Colon (tissue), 2 donors: Measurements from ENCODE around the gene STIP1.
"Not testable (repeated sequence)": the region's sequence is repeated elsewhere in the genome, so short reads cannot be mapped to it uniquely, and the experiment has no call there.

ENCODE experiments used
- FAIRE-seq: peaks from 2 replicates; lab custom pipeline; 2012; peaks lifted over from hg19 to GRCh38; lab: Jason Lieb, UNC
- donor health status: control.
- donor health status: control.

The STIP1 gene

GRCh38 chr11:64238076-64238475 lies 52.1 kb downstream of the STIP1 start:
- no peak for FAIRE-seq

GRCh38 chr11:64238999-64239398 lies 53.0 kb downstream of the STIP1 start:
- no peak for FAIRE-seq

- no peak for FAIRE-seq
Observed at GRCh38 chr11:64239662-64240434, 53.9 kb downstream of the STIP1 start.

- no peak for FAIRE-seq
Observed at GRCh38 chr11:64240435-64241240, 54.7 kb downstream of the STIP1 start, which contains the start of gene FKBP2. TSS of gene FKBP2 (plus strand) at chr11:64241095. CDS start at chr11:64242388, 1,293 bp downstream.

- FAIRE-seq, result no peak
Observed at GRCh38 chr11:64241241-64241490, 55.2 kb downstream of the STIP1 start.

GRCh38 chr11:64241491-64242374 lies 55.8 kb downstream of the STIP1 start:
- FAIRE-seq, result no peak

GRCh38 chr11:64243236-64243854 lies 57.4 kb downstream of the STIP1 start:
- FAIRE-seq, result no peak

- no peak for FAIRE-seq
Observed at GRCh38 chr11:64244107-64244506, 58.1 kb downstream of the STIP1 start.

GRCh38 chr11:64244966-64245365 lies 59.0 kb downstream of the STIP1 start:
- no peak for FAIRE-seq

- FAIRE-seq, result no peak
Observed at GRCh38 chr11:64245401-64245796, 59.4 kb downstream of the STIP1 start.

- no peak for FAIRE-seq
Observed at GRCh38 chr11:64245797-64246620, 60.0 kb downstream of the STIP1 start.

- not testable (repeated sequence) for FAIRE-seq
Observed at GRCh38 chr11:64246621-64246870, 60.6 kb downstream of the STIP1 start.

GRCh38 chr11:64246871-64247728 lies 61.1 kb downstream of the STIP1 start, which contains the start of gene PPP1R14B:
TSS of gene PPP1R14B (minus strand) at chr11:64246943. CDS start at chr11:64246673, 270 bp downstream.
- FAIRE-seq, result no peak

GRCh38 chr11:64247729-64248531 lies 62.0 kb downstream of the STIP1 start:
- no peak for FAIRE-seq

GRCh38 chr11:64248578-64248977 lies 62.6 kb downstream of the STIP1 start:
- FAIRE-seq, result no peak

GRCh38 chr11:64249038-64249437 lies 63.1 kb downstream of the STIP1 start:
- no peak for FAIRE-seq

- no peak for FAIRE-seq
Observed at GRCh38 chr11:64249563-64250414, 63.8 kb downstream of the STIP1 start.

GRCh38 chr11:64250415-64251015 lies 64.5 kb downstream of the STIP1 start:
- no peak for FAIRE-seq
